Measurements from ENCODE around the gene ELAVL1.
"Not testable (repeated sequence)": the region's sequence is repeated elsewhere in the genome, so short reads cannot be mapped to it uniquely, and the experiment has no call there.

Gene ELAVL1

GRCh38 chr19:8034178-8034525, 28.7 kb upstream of the ELAVL1 start:
- no peaks in the 10 kb centered on the region for H3K9me2 ChIP-seq (replicated peaks; ENCODE audit: insufficient read depth, low read length)
- peaks cover 84% of the 10 kb centered on the region for H3K27me3 ChIP-seq (replicated peaks; ENCODE audit: insufficient read depth, low read length)
- TF ChIP-seq CTCF (IDR thresholded peaks at IDR 0.05; ENCODE audit: low read length) (no peak), EZH2 (optimal IDR thresholded peaks at IDR 0.05; ENCODE audit: low read depth, low read length) (no peak), EZH2phosphoT487 (IDR thresholded peaks at IDR 0.05; ENCODE audit: low read length) (no peak)
- H3K79me2 ChIP-seq (ENCODE audit: low read length) = no peaks in the 10 kb centered on the region
- no peak overlapping the region for H3K27ac ChIP-seq (ENCODE audit: low read length)
- H3K9ac ChIP-seq (ENCODE audit: low read length) = no peak overlapping the region
- H3K4me3 ChIP-seq (ENCODE audit: low read length) = no peak overlapping the region
- H3K9me3 ChIP-seq (replicated peaks; ENCODE audit: insufficient read depth, low read length) = no peaks in the 10 kb centered on the region
- H2AFZ ChIP-seq (ENCODE audit: low read length) = no peak overlapping the region
- no peaks in the 10 kb centered on the region for H3K36me3 ChIP-seq (replicated peaks; ENCODE audit: insufficient read depth, low read length)
- no peaks in the 10 kb centered on the region for H3K4me1 ChIP-seq (ENCODE audit: low read length)
- no peaks in the 10 kb centered on the region for H4K20me1 ChIP-seq (ENCODE audit: insufficient read depth, low read length)
- no peak for DNase-seq
- H3K4me2 ChIP-seq (ENCODE audit: low read depth, low read length) = no peak overlapping the region
- no peaks in the 10 kb centered on the region for H3F3A ChIP-seq (ENCODE audit: insufficient read depth, low read length)

- not testable (repeated sequence) for H3K79me2 ChIP-seq (ENCODE audit: low read length); H3K4me1 ChIP-seq (ENCODE audit: low read length); H3K36me3 ChIP-seq (replicated peaks; ENCODE audit: insufficient read depth, low read length); H4K20me1 ChIP-seq (ENCODE audit: insufficient read depth, low read length); H3K9me3 ChIP-seq (replicated peaks; ENCODE audit: insufficient read depth, low read length); H3K27ac ChIP-seq (ENCODE audit: low read length); H3F3A ChIP-seq (ENCODE audit: insufficient read depth, low read length); H3K9me2 ChIP-seq (replicated peaks; ENCODE audit: insufficient read depth, low read length); H3K4me3 ChIP-seq (ENCODE audit: low read length); H3K9ac ChIP-seq (ENCODE audit: low read length); H2AFZ ChIP-seq (ENCODE audit: low read length); H3K4me2 ChIP-seq (ENCODE audit: low read depth, low read length); DNase-seq
- peaks cover 86% of the 10 kb centered on the region for H3K27me3 ChIP-seq (replicated peaks; ENCODE audit: insufficient read depth, low read length)
Measured at GRCh38 chr19:8033287-8034177, 28.1 kb upstream of the ELAVL1 start.

- no peaks in the 10 kb centered on the region for H3K4me1 ChIP-seq (ENCODE audit: low read length)
Measured at GRCh38 chr19:8030960-8031359, 25.5 kb upstream of the ELAVL1 start.

More at GRCh38 chr19:8030960-8031359, 25.5 kb upstream of the ELAVL1 start:
- H2AFZ ChIP-seq (ENCODE audit: low read length) = no peak overlapping the region
- peaks cover 85% of the 10 kb centered on the region for H3K27me3 ChIP-seq (replicated peaks; ENCODE audit: insufficient read depth, low read length)
- H3K4me2 ChIP-seq (ENCODE audit: low read depth, low read length) = no peak overlapping the region
- H3K9me3 ChIP-seq (replicated peaks; ENCODE audit: insufficient read depth, low read length) = no peaks in the 10 kb centered on the region
- no peaks in the 10 kb centered on the region for H3K9me2 ChIP-seq (replicated peaks; ENCODE audit: insufficient read depth, low read length)
- no peak overlapping the region for H3K27ac ChIP-seq (ENCODE audit: low read length)
- no peaks in the 10 kb centered on the region for H4K20me1 ChIP-seq (ENCODE audit: insufficient read depth, low read length)
- H3K4me3 ChIP-seq (ENCODE audit: low read length) = no peak overlapping the region
- DNase-seq = no peak
- H3F3A ChIP-seq (ENCODE audit: insufficient read depth, low read length) = no peaks in the 10 kb centered on the region
- H3K9ac ChIP-seq (ENCODE audit: low read length) = no peak overlapping the region
- TF ChIP-seq CTCF (IDR thresholded peaks at IDR 0.05; ENCODE audit: low read length) (no peak), EZH2 (optimal IDR thresholded peaks at IDR 0.05; ENCODE audit: low read depth, low read length) (no peak), EZH2phosphoT487 (IDR thresholded peaks at IDR 0.05; ENCODE audit: low read length) (no peak)
- no peaks in the 10 kb centered on the region for H3K79me2 ChIP-seq (ENCODE audit: low read length)
- H3K36me3 ChIP-seq (replicated peaks; ENCODE audit: insufficient read depth, low read length) = no peaks in the 10 kb centered on the region

All from MM.1S (cell line).